ENCODE measurements around the gene TARS3.

- TF ChIP-seq CTCF (IDR thresholded peaks at IDR 0.05) (no peak), POLR2A (IDR thresholded peaks at IDR 0.05) (no peak)
Measured at GRCh38 chr15:101727186-101727585, 2.9 kb upstream of the TARS3 start.
